Sigmoid colon (tissue), 4 donors: ENCODE measurements around the gene CLEC4G.

Source experiments
- CTCF ChIP-seq, 4 experiments: fragments of 450-650 bp in 3 of 4; fragments of 200-600 bp in 1 of 4; IDR thresholded peaks; one replicate each; pipeline ENCODE4 v1.5.1; 2016 to 2019; ENCODE audit warnings: antibody characterized with exemption in 4 of 4, mild to moderate bottlenecking in 3 of 4, moderate library complexity in 2 of 4
- EP300 ChIP-seq, 4 donors: sonication (generic); formaldehyde crosslinking; IDR thresholded peaks; one replicate each; pipeline ENCODE4 v1.6.1; 2017; ENCODE audit warnings: antibody characterized with exemption in 4 of 4
- POLR2A ChIP-seq, 2 donors: fragments of 450-650 bp; IDR thresholded peaks; one replicate each; pipeline ENCODE4 v1.6.1; 2016; ENCODE audit warnings: antibody characterized with exemption in 2 of 2, mild to moderate bottlenecking in 2 of 2, moderate library complexity in 2 of 2
- POLR2AphosphoS5 ChIP-seq, 4 donors: sonication (generic); formaldehyde crosslinking; IDR thresholded peaks; one replicate each; pipeline ENCODE4 v1.6.1; 2017; ENCODE audit warnings: antibody characterized with exemption in 4 of 4

DNA sequence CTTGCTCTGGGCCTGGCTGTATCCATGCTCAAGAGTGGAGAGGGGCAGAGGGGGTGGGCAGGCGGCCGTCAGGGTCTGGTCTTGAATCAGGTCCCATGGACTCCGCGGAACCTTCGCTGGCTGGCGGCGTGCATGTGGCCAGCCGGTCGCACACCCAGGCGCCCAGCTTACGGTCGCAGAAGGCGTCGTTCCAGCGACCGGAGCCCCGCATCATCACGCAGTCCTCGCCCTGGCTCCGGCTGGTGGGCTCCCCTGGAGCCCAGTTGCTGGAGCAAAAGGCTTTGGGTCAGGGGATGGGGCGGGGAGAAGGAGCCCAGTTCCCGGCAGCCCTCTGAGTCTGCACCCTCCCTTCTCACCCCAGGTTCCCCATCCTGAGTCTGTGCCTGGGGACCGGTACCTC lies 42.7 kb downstream of the CLEC4G start:
- TF ChIP-seq POLR2A (IDR thresholded peaks at IDR 0.05) (no peak), EP300 (IDR thresholded peaks at IDR 0.05) (no peak), CTCF (IDR thresholded peaks at IDR 0.05) (no peak), POLR2AphosphoS5 (IDR thresholded peaks at IDR 0.05) (no peak)
